Suprapubic skin (tissue), 3 donors: ENCODE data around the gene EGF.

Experiments
- CTCF ChIP-seq, 2 donors: fragments of 200-600 bp in 1 of 2; fragments of 450-650 bp in 1 of 2; sonication (generic) in 1 of 2; IDR thresholded peaks; one replicate each; pipeline ENCODE4 v1.5.1; 2016 to 2019; ENCODE audit warnings: antibody characterized with exemption in 2 of 2, mild to moderate bottlenecking in 1 of 2, moderate library complexity in 1 of 2
- EP300 ChIP-seq: sonication (generic); formaldehyde crosslinking; IDR thresholded peaks from one replicate; pipeline ENCODE4 v1.6.1; 2017; ENCODE audit warnings: antibody characterized with exemption
- POLR2A ChIP-seq, 2 donors: fragments of 450-650 bp; IDR thresholded peaks; one replicate each; pipeline ENCODE4 v1.6.1; 2017; ENCODE audit warnings: antibody characterized with exemption in 2 of 2, mild to moderate bottlenecking in 2 of 2, moderate library complexity in 2 of 2

- TF ChIP-seq CTCF (IDR thresholded peaks at IDR 0.05) = no peak
- no peak for TF ChIP-seq EP300
- TF ChIP-seq POLR2A (IDR thresholded peaks at IDR 0.05) = no peak
These were observed 76.9 kb downstream of the EGF start for GRCh38 chr4:109989618-109990017.
